GM12801 (cell line): Measurements from ENCODE around the gene MDM1.

Experiments
- TF ChIP-seq, protein P1 (sequence below): IDR thresholded peaks from one replicate; pipeline ENCODE4 v1.5.1; 2011; ENCODE audit warnings: control low read depth; ENCODE audit not compliant: insufficient read length; ENCODE audit errors: extremely low read depth

The MDM1 gene

DNA sequence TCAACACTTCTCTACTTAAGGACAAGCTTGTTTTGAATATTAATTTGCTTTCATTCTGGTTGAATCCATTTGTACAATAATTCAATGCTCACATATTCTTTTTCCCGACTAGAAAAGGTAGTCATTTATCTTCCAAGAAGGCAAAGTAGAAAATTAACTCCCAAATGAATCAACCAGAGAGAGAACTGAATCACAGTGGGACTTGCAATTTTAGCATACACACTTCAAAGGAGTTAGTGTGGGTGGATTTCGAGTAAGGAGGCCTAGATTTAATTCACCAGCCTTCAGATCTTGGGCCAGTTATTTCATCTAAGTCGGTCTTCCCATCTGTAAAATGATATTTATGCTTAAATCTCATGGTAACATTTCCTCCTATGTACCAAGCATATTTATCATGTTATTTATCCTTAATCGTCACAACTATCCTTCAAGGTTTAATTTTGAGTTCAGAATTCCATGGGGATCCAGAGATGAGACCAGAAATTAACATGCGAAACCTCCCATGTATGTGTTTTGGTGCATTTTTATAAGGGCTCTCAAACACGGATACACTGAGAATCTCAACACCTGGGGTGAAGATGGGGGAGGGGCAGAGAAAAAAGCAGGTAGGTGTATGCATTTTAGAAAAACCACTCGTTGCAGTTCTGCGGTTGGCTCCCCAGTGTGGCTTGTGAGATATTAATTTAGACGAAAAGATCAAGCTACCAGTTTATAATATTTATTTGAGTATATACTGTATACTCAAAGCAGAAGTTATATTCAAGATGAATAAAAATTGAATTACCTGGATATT is 39.8 kb downstream of the MDM1 start:
- TF ChIP-seq, protein P1, sequence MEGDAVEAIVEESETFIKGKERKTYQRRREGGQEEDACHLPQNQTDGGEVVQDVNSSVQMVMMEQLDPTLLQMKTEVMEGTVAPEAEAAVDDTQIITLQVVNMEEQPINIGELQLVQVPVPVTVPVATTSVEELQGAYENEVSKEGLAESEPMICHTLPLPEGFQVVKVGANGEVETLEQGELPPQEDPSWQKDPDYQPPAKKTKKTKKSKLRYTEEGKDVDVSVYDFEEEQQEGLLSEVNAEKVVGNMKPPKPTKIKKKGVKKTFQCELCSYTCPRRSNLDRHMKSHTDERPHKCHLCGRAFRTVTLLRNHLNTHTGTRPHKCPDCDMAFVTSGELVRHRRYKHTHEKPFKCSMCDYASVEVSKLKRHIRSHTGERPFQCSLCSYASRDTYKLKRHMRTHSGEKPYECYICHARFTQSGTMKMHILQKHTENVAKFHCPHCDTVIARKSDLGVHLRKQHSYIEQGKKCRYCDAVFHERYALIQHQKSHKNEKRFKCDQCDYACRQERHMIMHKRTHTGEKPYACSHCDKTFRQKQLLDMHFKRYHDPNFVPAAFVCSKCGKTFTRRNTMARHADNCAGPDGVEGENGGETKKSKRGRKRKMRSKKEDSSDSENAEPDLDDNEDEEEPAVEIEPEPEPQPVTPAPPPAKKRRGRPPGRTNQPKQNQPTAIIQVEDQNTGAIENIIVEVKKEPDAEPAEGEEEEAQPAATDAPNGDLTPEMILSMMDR, result no peak

DNA sequence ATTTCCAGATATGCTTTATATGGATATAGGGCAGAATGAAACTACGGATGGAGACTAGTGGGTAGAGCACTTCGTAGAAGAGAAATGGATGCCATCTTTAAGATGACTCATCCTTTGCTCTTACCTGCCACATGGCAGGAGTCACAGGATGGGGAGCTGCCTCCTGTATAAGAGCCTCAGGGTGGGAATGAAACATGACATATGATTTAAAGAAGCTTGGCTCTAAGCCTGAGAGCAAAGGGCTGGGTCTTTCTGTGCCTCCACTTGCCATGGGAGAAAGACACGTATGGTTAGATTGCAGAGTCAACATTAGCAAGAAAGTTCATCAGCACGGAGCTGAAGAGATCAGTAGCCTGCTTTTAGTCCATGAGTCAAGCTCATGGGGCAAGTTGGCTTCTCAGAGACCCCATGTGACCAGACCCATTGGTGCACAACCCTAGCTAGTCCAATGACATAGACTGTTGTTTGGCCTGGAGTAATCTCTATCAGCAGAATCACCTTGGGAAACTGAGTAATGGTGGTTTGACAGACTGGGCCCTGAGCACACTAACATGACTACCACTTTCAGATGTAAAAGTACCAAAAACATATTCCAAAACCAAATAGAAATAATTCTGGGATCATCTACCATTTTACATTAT is 40.6 kb downstream of the MDM1 start:
- TF ChIP-seq, protein P1, result no peak

DNA sequence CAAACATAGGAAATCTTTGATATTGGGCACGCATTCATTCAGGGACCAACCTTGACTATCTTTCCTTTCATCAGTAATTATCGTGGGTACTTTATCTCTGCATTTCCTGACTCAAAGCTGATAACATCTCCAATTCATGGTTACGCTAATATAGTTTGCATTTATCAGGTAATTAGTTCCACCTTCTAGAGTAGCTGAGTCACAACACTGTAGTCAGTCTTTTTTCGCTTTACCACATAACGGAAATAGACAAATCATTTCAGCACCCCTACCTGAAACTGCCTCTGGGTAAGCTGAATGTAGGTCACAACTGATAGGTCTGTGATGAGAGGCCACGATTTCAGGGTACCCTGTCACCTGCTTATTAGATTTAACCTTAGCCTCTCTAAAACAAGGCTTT is 42.0 kb downstream of the MDM1 start:
- TF ChIP-seq, protein P1, result no peak

DNA sequence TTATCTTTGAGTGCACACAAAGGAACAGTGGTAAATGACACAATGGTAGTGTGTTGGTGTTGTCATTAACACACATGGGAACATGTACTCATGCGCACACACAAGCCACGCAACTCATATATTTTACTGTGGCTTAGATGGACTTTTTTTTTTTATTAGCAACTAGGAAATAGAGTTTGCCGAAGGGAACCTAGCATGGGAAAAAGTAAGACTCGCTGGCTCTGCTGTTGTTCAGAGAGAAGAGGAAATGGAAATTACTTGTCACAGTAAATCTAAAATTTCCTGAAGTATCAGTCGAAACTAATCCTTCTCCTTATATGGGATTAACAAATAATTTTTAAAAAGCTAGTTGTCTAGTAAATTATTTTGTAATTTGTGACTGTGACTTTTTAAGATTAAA is 45.1 kb downstream of the MDM1 start:
- TF ChIP-seq, protein P1, result no peak

DNA sequence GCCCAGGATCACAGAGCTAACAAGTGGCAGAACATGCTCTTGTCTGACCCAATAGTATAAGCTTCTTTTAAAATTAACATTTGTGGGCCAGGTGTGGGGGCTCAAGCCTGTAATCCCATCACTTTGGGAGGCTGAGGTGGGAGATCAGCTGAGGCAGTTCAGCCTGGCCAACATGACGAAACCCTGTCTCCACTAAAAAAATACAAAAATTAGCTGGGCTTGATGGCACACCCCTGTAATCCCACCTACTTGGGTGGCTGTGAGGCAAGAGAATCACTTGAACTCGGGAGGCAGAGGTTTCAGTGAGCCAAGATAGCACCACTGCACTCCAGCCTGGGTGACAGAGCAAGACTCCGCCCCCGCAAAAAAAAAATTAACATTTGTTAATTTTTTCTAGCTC is 45.8 kb downstream of the MDM1 start:
- TF ChIP-seq, protein P1, result no peak

DNA sequence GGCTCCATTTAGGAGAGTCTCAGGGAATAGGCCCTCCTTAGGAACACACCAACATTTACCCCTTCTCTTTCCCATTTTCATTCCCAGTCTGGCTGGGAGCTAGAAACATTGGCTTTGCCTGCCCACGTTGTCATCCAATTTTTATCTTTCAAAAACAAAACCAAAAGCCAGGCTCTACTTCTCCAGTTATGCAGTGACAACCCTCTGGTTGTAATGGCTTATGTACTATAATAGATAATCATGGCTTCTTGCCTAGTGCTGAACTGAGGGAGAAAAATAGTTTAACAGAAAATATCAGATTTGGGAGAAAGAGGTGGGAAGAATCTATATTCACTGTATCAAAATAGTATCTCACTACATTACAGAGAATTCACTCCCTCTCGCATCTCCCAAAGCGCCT is 46.6 kb downstream of the MDM1 start:
- TF ChIP-seq, protein P1, result no peak

DNA sequence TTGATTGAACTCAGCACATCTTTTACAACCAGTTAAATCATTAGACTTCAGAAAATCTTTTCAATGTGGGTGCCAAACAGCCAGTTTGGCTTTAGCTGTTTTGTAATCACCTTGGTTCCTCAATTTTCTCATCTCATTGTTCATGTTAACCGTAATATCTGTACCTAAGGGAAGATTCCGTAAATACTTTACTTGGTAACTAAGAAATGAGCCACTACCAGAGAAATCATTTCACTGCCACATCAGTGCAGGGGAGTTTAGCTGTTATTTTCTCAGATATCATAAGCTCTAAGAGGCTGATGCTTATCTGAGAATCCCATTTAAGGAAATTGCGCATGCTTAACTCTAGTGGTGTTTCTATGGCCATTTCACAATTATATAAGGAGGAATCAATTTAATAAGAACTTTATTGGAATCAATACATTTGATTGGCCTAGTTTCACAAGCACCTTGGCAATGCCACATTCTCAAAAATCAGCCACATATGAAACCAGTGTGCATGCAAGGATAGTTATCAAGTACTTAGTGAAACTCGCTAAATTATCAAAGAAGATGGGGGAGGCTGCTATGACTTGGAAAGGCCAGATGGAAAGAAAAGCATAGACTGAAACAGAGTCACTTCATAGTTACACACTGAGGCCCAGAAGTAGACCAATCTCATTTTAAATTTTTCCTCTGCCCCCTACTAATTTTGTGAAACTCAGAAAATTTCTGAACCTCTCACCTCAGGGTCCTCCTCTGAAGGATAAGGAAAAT is 50.7 kb downstream of the MDM1 start:
- TF ChIP-seq, protein P1, result no peak
